Stromal cell of bone marrow (primary cell): ENCODE measurements around the gene RGS7.

Experiments used
- DNase-seq: peaks from one replicate; pipeline ENCODE4 v3.0.0-alpha.2; 2012; ENCODE audit warnings: low read depth

The RGS7 gene

GRCh38 chr1:241356519-241357365 lies at the start of gene RGS7:
Gene RGS7, minus strand, starts transcription at chr1:241357205.
- DNase-seq = peak; percentile 18

- DNase-seq = no peak
These were observed 49.4 kb upstream of the RGS7 start for GRCh38 chr1:241406421-241406820.

GRCh38 chr1:241401156-241401555 lies 44.2 kb upstream of the RGS7 start:
- DNase-seq = no peak

- no peak for DNase-seq
These were observed 40.0 kb upstream of the RGS7 start for GRCh38 chr1:241396747-241397681.

- DNase-seq = no peak
These were observed 35.1 kb upstream of the RGS7 start for GRCh38 chr1:241391926-241392710.

GRCh38 chr1:241390526-241390925 lies 33.5 kb upstream of the RGS7 start:
- DNase-seq = no peak

GRCh38 chr1:241389400-241389799 lies 32.4 kb upstream of the RGS7 start:
- no peak for DNase-seq

GRCh38 chr1:241387216-241387615 lies 30.2 kb upstream of the RGS7 start:
- no peak for DNase-seq

- DNase-seq = no peak
These were observed 19.7 kb upstream of the RGS7 start for GRCh38 chr1:241376701-241377100.

- DNase-seq = peak; percentile 7
These were observed 18.9 kb upstream of the RGS7 start for GRCh38 chr1:241375886-241376285.

- DNase-seq = no peak
These were observed 9.2 kb upstream of the RGS7 start for GRCh38 chr1:241366196-241366595.

- DNase-seq = no peak
These were observed 5.3 kb upstream of the RGS7 start for GRCh38 chr1:241362350-241362749.

GRCh38 chr1:241357366-241358340 lies 648 bp upstream of the RGS7 start:
- peak; percentile 3 for DNase-seq

GRCh38 chr1:241356187-241356518 lies 852 bp downstream of the RGS7 start:
- DNase-seq = no peak

GRCh38 chr1:241355311-241356010 lies 1.5 kb downstream of the RGS7 start:
- DNase-seq = no peak

- no peak for DNase-seq
These were observed 4.6 kb downstream of the RGS7 start for GRCh38 chr1:241352401-241352800.

- no peak for DNase-seq
These were observed 5.2 kb downstream of the RGS7 start for GRCh38 chr1:241351841-241352240.

GRCh38 chr1:241343956-241344355 lies 13.0 kb downstream of the RGS7 start:
- DNase-seq = no peak

- DNase-seq = peak; percentile 19
These were observed 20.7 kb downstream of the RGS7 start for GRCh38 chr1:241336335-241336734.

GRCh38 chr1:241332987-241333386 lies 24.0 kb downstream of the RGS7 start:
- DNase-seq = no peak
